DOHH2 (cell line): Measurements from ENCODE around the gene SLC6A12.

Source experiments
- EZH2phosphoT487 ChIP-seq: fragments of 200-600 bp; sonication (generic); IDR thresholded peaks from 2 replicates; pipeline ENCODE4 v1.6.1; 2017; ENCODE audit warnings: borderline replicate concordance, mild to moderate bottlenecking, antibody characterized with exemption, low read length, moderate library complexity, mixed read lengths
- TF ChIP-seq, protein P1 (sequence below): fragments of 200-600 bp; sonication (generic); IDR thresholded peaks from one replicate; pipeline ENCODE4 v1.5.1; 2014; ENCODE audit warnings: antibody characterized with exemption, mild to moderate bottlenecking, low read depth, low read length; ENCODE audit not compliant: poor library complexity, severe bottlenecking

DNA sequence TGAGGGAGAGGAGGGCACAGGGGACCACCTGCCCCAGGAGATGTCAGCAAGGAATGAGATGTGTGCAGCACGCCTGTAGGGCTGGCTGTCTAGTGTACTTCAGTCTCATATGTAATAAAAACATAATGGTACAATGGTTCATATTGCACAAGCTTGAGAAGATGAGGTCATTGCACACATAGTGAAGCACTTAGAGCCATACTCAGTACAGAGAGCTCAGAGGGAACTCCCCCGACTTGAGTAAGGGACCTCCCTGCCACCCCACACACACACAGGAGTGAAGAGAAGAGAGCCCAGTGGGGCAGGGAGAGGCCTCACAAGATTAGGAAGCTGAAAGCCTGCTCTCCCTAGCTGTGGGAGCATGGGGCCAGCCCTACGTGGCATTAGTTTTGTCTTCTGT is 61.5 kb downstream of the SLC6A12 start:
- TF ChIP-seq, protein P1, sequence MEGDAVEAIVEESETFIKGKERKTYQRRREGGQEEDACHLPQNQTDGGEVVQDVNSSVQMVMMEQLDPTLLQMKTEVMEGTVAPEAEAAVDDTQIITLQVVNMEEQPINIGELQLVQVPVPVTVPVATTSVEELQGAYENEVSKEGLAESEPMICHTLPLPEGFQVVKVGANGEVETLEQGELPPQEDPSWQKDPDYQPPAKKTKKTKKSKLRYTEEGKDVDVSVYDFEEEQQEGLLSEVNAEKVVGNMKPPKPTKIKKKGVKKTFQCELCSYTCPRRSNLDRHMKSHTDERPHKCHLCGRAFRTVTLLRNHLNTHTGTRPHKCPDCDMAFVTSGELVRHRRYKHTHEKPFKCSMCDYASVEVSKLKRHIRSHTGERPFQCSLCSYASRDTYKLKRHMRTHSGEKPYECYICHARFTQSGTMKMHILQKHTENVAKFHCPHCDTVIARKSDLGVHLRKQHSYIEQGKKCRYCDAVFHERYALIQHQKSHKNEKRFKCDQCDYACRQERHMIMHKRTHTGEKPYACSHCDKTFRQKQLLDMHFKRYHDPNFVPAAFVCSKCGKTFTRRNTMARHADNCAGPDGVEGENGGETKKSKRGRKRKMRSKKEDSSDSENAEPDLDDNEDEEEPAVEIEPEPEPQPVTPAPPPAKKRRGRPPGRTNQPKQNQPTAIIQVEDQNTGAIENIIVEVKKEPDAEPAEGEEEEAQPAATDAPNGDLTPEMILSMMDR, result no peak
- no peak for TF ChIP-seq EZH2phosphoT487
